BJ (cell line): ENCODE measurements around the gene XRCC3. TPM values are rescaled to one million over a fixed set of nuclear protein-coding genes. Genes with fewer than 3 reads are reported as not detected.

ENCODE experiments used
- CTCF ChIA-PET: fragments of 350-600 bp; formaldehyde crosslinking; extraction: SDS; loops from one replicate; lab custom pipeline; 2021; ENCODE audit warnings: antibody characterized with exemption, inconsistent platforms; lab: Yijun Ruan, JAX
- POLR2A ChIA-PET: fragments of 300-600 bp; sonication (Branson Sonifier 250); formaldehyde crosslinking; extraction: SDS; loops from one replicate; lab custom pipeline; 2021; ENCODE audit warnings: antibody characterized with exemption; lab: Charles Lee
- DNase-seq: peaks from one replicate; pipeline ENCODE4 v3.0.0-alpha.2; 2011; ENCODE audit warnings: low read depth
- H3K27me3 ChIP-seq: 2 replicates; pipeline ENCODE4 v1.6.0; 2011; ENCODE audit warnings: low read length; ENCODE audit not compliant: control insufficient read depth, insufficient read depth
- H3K36me3 ChIP-seq: 2 replicates; pipeline ENCODE4 v1.5.1; 2011; ENCODE audit warnings: low read length; ENCODE audit not compliant: control insufficient read depth, insufficient read depth
- H3K4me3 ChIP-seq: 2 replicates; pipeline ENCODE4 v1.5.1; 2011; ENCODE audit warnings: low read depth, mild to moderate bottlenecking, control low read depth, low read length
- polyA minus RNA-seq: library from RNA; depleted of rRNA, polyadenylated mRNA; stranded (reverse); fragments of >200 nt; gene quantifications from 2 replicates; pipeline ENCODE4 v1.2.3, GENCODE V29; 2011; rRNA and poly(A)+ RNA removed
- polyA plus RNA-seq: library from polyadenylated mRNA; depleted of rRNA; stranded (reverse); fragments of >200 nt; gene quantifications from 2 replicates; pipeline ENCODE4 v1.2.3, GENCODE V29; 2011; rRNA removed
- TF ChIP-seq, protein P1 (sequence below): IDR thresholded peaks from 2 replicates; pipeline ENCODE4 v1.5.1; 2011; ENCODE audit warnings: low read depth, mild to moderate bottlenecking, control low read depth, inconsistent platforms, low read length, moderate library complexity; ENCODE audit not compliant: insufficient read depth

Gene XRCC3
- polyA plus RNA-seq (4.2 and 5.6 TPM in 2 replicates), polyA minus RNA-seq (2.4 and 2.7 TPM in 2 replicates)

GRCh38 chr14:103715052-103716000 lies at the start of gene XRCC3, which contains the start of gene ZFYVE21:
TSS of gene XRCC3 (minus strand) at chr14:103715451. CDS start at chr14:103711087, 4,364 bp downstream.
TSS of gene ZFYVE21 (plus strand) at chr14:103715810. CDS start at chr14:103715842, 32 bp downstream.
- ChIA-PET POLR2A (interaction anchor here (0.8 kb wide), 1 partner anchor 11 kb away, joined by 4 read pairs; no protein-coding TSS in a partner anchor), CTCF (interaction anchor here (1.0 to 1.6 kb wide), 2 partner anchors 29 to 93 kb away, joined by 3 to 4 read pairs; no protein-coding TSS in a partner anchor)
- Histone ChIP-seq H3K4me3 (peak within 1 kb of the TSS; percentile 81), H3K36me3 (peaks cover 2% of the 10 kb centered on the region; the same call in 1 of the 2 replicates), H3K27me3 (no peaks in the 10 kb centered on the region)
- TF ChIP-seq, protein P1, sequence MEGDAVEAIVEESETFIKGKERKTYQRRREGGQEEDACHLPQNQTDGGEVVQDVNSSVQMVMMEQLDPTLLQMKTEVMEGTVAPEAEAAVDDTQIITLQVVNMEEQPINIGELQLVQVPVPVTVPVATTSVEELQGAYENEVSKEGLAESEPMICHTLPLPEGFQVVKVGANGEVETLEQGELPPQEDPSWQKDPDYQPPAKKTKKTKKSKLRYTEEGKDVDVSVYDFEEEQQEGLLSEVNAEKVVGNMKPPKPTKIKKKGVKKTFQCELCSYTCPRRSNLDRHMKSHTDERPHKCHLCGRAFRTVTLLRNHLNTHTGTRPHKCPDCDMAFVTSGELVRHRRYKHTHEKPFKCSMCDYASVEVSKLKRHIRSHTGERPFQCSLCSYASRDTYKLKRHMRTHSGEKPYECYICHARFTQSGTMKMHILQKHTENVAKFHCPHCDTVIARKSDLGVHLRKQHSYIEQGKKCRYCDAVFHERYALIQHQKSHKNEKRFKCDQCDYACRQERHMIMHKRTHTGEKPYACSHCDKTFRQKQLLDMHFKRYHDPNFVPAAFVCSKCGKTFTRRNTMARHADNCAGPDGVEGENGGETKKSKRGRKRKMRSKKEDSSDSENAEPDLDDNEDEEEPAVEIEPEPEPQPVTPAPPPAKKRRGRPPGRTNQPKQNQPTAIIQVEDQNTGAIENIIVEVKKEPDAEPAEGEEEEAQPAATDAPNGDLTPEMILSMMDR: no peak
- DNase-seq: peak; percentile 97

DNA sequence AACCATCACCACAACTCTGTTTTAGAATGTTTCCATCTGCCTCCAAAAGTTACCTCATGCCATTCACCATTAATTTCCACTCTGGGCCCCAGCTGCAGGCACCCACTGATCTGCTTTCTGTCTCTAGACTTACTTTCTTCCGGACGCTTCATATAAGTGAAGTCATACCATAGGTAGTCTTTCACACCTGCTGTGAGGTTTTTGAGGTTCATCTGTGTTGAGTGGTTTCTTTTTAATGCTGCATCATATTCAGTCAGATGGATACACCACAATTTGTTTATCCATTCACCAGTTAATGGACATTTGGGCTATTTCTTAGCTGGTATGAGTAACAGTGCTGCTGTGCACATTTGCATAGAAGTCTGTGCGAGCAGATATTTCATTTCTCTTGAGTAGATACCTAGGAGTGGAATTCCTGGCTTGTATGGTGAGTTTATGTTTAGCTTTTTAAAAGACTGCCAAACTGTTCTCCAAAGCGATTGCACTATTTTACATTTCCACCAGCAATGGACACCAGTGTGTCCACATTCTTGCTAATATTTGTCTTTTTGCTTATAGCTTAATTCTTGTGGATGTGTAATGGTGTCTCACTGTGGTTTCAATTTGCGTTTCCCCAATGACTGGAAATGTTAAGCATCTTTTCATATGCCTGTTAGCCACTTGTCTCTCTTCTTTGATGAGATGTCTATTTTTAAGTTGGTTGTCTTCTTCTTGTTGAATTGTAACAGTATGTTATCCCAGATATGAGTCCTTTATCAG lies 48.7 kb upstream of the XRCC3 start:
- ChIA-PET CTCF (interaction anchor here (1.6 to 2.6 kb wide), 2 partner anchors 12 to 45 kb away, joined by 4 to 6 read pairs; no protein-coding TSS in a partner anchor), POLR2A (no interaction called here)
- Histone ChIP-seq H3K36me3 (no peaks in the 10 kb centered on the region; the same call in 1 of the 2 replicates), H3K4me3 (no peak overlapping the region), H3K27me3 (no peaks in the 10 kb centered on the region)
- TF ChIP-seq, protein P1: no peak
- DNase-seq: no peak

GRCh38 chr14:103762541-103762940 lies 47.3 kb upstream of the XRCC3 start:
- ChIA-PET CTCF (no interaction called here), POLR2A (no interaction called here)
- Histone ChIP-seq H3K27me3 (no peaks in the 10 kb centered on the region), H3K36me3 (no peaks in the 10 kb centered on the region; the same call in 1 of the 2 replicates), H3K4me3 (no peak overlapping the region)
- TF ChIP-seq, protein P1: no peak
- DNase-seq: no peak

- TF ChIP-seq, protein P1: no peak
- Histone ChIP-seq H3K27me3 (no peaks in the 10 kb centered on the region), H3K36me3 (no peaks in the 10 kb centered on the region; the same call in 1 of the 2 replicates), H3K4me3 (no peak overlapping the region)
- CTCF ChIA-PET: no interaction called here
- DNase-seq: no peak
- POLR2A ChIA-PET: no interaction called here
Observed at GRCh38 chr14:103762036-103762435, 46.8 kb upstream of the XRCC3 start.
